HG02943 (cell line): ENCODE data around the gene MUS81.
"Not testable (repeated sequence)": the region's sequence is repeated elsewhere in the genome, so short reads cannot be mapped to it uniquely, and the experiment has no call there.

Source experiments
- ATAC-seq: cut with Tn5 transposase; IDR thresholded peaks from one replicate; pipeline ENCODE4 v1.9.1; 2021; ENCODE audit warnings: mild to moderate bottlenecking, low read depth, moderate library complexity; ENCODE audit not compliant: unreplicated experiment

MUS81 gene

DNA sequence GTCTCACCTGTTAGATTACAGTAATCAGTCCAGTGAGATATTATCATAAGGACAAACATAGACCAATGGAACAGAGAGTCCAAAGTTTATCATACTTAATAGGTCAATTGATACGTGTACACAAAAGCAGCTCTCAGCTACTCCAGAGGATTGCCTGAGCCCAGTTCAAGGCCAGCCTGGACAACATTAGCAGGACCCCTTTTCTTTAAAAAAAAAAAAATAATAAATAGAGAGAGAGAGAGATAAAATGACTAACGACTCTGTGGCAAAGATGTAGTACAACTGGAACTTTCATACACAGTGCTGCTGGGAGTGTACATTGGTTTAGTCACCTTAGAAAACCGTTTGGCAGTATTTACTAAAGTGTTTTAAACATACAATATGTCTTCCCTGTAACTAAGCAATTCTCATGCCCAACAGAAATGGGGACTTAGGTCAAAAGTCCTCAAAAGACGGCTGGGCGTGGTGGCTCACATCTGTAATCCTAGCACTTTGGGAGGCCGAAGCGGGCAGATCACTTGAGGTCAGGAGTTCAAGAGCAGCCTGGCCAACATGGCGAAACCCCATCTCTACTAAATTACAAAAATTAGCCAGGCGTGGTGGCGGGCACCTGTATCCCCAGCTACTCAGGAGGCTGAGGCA lies 15.9 kb upstream of the MUS81 start:
- ATAC-seq = no peak

DNA sequence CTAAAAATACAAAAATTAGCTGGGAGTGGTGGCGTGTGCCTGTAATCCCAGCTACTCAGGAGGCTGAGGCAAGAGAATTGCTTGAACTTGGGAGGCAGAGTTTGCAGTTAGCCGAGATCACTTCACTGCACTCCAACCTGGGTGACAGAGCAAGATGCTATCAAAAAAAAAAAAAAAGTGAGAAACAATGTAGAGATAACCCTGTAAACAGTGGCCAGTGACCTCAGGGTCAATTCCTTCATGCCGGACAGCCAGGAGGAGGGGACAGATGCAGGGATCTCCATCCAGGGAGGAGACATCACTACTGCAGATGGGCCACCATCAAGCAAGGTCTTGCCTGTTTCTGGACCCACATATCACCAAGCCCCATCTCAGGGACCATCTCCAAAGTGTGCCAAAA lies 12.5 kb upstream of the MUS81 start:
- no peak for ATAC-seq

DNA sequence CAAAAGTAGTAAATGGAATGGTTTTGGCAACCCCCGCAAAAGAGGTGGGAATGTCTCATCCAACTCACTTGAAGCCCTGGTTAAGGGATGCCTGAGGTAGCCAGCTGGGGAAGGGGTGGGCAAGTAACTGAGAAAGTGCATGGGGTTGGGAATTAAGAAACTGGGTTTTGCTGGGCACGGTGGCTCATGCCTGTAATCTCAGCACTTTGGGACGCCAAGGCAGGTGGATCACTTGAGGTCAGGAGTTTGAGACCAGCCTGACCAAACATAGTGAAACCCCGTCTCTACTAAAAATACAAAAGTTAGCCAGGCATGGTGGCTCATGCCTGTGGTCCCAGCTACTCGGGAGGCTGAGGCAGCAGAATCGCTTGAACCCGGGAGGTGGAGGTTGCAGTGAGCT lies 11.5 kb upstream of the MUS81 start:
- not testable (repeated sequence) for ATAC-seq

DNA sequence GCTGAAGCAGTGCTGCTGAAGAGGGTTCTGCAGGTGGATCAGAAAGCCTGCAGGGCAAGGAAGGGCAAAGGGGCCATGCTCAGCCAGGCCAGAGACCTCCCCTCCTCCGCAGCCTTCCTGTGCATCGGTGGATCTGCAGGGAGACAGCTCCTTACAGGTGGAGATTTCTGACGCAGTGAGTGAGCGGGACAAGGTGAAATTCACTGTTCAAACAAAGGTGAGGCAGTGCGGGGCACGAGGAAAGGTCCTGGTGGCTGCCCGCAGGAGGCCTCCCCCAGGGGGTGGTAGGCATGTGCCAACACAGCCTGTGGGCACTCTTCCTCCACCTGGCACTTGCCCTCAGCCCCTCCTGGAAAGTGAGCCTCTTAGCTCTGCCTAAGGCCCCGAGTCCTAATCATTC lies 10.9 kb upstream of the MUS81 start:
- ATAC-seq = no peak

DNA sequence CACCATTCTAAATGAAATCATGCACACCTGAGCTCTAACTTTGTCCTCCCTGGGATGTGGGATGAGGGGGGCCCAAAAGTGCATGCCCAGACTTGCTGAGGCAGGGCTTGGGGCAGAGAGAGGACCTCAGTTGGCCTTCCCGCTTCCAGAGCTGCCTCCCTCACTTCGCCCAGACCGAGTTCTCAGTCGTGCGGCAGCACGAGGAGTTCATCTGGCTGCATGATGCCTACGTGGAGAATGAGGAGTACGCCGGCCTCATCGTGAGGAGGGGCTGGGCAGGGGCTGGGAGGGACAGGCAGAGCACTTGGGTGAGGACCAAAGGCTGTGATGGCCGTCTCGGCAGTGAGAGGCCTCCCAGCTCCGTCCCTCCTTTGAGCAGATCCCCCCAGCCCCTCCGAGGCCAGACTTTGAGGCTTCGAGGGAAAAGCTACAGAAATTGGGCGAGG lies 10.4 kb upstream of the MUS81 start:
- no peak for ATAC-seq

DNA sequence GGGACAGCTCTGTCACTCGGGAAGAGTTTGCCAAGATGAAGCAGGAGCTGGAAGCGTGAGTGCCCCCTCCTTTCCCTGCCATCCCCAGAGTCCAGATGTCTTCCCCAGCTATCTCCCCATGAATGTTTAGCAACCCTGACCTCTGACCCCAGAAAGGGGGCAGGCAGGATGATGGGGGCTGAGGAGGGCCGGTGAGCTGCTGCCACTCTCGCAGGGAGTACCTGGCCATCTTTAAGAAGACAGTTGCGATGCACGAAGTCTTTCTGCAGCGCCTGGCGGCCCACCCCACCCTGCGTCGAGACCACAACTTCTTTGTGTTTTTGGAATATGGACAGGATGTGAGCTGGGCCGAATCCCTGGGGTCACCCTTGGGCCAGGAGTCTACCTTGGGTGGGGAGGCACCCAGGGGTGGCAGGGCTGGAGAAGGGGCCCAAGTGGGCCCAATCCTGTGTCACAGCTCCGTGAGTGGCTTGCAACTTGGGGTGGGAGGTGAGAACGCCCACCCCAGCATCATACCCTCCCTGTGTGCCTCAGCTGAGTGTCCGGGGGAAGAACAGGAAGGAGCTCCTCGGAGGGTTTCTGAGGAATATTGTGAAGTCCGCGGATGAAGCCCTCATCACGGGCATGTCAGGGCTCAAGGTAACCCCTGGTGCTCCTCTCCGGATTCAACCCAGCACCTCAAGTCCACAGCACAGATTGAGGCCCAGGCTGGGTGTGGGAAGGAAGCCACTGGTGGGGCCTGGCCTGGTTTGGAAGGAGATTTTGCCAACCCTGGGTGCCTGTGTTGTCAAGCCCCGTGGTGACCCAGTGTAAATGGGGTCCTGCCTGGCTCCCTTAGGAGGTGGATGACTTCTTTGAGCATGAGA lies 9.8 kb upstream of the MUS81 start:
- ATAC-seq = no peak

DNA sequence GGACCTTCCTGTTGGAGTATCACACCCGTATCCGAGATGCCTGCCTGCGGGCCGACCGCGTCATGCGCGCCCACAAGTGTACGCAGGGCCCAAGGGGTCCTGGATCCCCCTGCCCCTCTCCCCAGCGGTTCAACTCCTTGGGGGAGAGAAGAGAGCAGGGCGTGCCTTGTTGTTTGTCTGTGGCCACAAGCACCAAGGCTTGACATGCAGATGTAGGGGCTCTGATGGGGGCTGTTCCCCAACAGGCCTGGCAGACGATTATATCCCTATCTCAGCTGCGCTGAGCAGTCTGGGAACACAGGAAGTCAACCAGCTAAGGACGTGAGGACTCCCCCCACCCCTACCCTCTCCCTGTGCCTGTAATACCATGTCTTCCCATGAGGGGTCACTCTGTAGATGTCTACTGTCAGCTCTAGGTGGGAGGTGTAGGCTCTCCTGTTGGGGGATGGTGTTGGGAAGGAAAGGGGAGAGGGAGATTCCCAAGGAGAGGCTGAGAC lies 9.1 kb upstream of the MUS81 start:
- ATAC-seq = no peak

DNA sequence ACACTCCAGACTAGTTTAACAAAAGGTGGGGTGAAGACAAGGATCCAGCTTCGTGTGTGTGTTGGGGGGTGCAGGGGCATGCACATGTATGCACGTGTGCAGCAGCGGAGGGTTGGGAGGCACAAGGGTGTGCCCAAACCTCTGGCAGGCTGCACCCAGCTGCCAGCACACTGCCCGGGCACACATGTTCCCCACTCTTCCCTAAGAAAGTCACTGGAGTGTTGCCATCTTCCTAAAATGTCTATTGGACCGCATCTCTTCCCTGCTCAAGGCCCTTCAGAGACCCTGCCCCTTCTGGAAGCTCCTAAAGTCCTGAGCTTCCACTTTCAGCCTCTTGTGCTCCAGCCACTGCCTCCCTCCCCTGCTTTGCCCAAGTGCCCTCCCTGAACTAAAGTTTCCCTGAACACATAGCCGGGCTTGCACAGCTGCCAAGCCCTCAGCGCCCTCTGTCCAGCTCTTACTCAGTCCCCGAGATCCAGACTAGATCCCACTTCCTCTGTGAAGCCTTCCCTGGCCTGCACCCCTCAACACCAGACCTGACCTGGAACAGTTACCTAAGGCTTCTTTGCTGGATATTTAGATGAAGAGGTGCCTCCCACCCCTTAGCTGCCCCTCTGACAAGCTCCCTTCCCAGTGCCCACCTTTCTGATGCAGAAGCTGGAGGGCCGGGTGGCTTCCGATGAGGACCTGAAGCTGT lies 8.3 kb upstream of the MUS81 start:
- no peak for ATAC-seq

DNA sequence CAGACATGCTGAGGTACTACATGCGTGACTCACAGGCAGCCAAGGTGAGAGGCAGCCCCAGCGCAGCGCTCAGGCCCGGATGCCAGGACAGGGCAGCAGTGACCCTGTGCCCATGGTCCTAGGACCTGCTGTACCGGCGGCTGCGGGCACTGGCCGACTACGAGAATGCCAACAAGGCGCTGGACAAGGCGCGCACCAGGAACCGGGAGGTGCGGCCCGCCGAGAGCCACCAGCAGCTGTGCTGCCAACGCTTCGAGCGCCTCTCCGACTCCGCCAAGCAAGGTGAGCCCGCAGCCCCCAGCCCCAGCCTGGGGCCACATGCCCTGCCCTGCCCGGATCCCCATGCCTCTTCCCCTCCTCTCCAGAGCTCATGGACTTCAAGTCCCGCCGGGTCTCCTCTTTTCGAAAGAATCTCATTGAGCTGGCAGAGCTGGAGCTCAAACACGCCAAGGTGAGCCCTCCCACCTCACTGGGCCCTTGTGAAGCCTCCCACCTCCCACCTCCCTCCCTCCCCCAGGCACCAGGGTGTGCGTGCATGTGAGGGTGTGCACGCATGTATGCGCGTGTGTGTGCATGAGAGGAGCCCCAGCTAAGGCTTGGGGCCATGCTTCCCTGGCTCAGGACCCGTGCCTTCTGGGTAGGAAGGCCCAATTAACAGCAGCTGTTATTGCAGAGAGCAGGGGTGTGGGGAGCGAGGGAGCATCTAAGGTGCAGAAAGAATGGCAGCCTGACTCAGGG lies 7.6 kb upstream of the MUS81 start:
- ATAC-seq = no peak

DNA sequence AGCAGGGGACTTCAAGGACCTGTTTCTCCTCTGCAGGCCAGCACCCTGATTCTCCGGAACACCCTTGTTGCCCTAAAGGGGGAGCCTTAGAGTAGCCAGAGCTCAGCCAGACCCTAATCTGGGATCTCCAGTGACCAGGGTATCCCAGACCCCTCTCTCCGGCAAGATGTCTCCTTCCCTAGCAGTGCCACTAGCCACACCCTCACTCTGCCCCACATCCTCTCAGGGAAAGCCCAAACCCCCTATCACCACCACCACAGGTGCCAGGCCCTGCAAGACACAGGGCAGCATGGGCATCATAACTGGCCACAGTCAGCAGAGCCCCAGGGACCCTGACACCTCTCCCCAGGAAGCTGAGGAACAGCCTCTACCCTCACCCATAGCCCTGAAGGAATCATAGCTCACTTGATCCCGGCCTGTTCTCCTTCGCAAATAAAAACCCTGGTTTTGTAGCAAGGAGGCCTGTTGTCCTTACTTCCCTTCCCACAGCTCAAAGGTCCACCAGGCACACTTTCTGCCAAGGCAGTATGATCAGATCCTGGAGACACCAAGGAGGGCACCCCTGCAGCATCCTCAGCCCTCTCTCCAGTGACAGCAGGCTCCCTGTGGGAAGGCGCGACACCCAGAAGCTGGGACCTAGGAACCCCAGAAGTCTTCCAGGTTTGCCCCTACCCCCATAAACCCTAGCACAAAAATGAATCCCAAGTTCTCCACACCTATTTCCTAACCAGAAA lies 6.8 kb upstream of the MUS81 start:
- ATAC-seq = no peak

DNA sequence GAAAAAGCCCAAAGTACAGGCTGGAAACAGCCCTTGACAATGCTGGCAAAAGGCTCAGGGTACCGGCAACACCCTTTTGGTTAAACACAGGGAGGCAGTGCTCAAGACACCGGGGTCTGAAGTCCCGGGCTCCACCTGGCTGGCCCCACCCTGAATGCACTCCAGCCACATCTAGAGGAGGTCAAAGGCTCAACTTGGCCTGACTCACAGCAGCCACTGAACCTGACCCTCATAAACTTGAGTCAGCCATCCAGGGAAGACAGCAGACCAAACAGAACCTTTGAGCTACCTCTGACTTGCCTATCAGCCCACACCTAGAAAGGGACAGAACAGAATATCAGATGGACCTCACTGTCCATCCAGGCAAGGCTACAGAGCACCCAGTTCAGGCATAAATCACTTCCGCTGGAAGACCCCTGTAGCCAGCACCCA lies 6.1 kb upstream of the MUS81 start:
- ATAC-seq = no peak

DNA sequence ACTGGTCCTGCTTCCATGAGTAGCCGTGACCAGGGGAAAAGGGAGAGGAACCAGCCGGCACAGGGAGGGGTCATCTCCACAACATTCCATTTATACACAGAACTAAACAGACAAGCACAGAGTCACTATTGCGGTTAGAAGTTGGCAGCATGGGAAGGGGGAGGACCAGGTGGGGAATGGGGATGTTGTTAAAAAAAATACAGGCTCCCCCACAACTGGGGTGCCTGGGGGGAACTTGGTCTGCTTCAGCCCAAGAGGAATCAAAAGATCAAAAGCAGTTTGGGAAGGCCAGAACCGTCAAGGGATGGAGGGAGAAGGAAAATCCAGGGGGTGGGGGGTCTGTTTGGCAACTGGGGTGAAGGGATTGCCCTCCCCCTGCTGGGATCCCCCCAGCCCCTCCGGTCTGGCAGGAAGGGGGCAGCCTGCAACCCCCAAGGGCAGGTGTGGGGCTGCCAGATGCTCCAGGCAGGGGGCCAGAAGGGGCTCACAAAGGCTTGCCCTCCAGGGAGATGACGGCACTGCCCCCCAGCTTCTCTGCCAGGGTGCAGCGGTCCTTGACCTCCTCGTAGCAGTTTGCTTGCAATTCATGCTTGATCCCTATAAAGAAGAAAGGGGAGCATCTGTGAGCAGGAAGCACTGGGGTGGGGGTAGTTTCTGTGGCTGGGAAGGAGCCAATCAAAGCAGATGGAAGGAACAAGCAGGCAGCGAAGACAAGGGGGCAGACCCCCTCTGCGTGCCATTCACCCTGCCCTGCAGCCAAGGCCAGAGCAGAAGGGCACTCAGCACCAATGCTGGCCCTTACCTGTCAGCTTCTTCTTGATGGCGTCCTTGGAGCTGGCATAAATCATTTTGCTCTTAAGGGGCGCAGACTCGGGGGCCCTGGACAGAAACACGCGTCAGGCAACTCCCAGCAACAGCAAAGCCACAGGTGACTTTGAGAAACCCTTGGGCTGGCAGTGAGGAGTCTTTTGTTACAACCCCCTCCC lies 5.1 kb upstream of the MUS81 start:
- ATAC-seq = no peak

DNA sequence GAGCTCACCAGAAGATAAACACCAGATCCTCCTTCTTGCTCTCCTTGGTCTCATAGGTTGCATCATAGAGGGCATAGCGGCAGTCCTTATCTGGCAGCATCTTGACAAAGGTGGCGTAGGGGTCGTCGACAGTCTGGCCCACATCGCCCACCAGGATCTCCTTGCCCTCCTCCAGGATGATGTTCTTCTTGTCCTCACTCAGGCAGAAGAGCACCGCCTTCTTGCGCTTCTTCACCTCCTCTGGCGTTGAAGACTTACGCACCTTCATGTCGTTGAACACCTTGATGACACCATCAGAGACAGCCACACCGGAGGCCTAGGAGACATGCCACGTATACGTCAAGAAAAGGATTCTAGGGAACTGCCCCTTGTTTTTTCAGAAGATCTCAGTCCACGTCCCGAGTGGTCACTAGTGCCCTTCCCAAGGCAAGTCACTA lies 4.3 kb upstream of the MUS81 start:
- no peak for ATAC-seq

DNA sequence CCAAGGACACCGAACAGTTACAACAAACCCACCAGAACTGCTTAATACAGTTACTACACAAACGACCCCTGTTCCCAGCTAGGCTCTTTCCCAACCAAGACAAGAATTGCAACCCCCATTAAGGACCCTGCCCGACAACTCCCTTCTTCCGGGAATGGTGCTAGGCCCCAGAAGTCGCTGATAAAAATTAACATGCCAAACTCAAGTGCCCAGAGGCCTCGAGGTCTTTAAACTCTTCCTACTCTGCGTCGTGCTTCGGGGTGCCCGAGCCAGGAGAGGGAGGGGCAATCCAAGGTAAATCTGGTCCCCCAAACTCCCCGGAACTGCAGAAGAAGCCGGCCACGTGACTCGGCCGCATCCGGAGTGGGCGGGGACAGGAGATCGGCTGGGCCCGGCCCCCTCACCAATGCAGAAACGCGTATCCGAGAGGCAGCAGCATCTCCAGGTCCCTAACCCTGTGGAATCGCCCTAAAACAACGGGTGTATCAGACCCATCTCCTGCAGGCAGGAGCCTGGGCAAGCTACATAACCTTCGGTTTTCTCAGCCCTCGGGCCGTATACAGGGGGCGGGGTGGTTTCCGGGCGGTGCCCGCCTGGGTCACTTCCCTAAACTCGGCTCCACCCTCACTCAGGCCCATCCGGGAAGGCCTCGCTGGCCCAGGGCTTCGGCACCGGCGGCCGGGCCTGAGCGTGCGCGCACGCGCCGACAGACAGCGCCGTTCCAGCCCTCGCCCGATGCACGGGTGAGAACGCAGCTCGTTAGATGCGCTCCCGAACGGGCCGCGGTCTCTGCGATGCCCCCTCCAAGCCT lies 3.3 kb upstream of the MUS81 start:
- no peak for ATAC-seq

DNA sequence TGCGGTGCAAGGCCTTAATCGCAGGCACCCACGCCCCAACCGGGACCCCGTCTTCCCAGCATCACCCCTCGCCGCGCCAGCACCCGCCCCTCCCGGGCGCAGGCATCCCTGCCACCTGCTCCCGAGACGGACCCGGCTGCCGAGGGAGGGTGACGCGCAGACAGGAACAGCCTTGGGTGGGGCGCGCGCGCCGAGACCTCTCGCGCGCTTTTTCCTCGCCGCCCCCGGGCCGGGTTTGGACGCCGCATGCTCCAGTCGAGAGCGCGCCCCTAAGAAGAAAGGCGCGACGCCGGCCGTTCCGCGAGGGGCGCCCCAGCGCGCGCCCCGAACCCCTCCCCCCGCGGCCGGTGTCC lies 2.8 kb upstream of the MUS81 start:
- no peak for ATAC-seq

DNA sequence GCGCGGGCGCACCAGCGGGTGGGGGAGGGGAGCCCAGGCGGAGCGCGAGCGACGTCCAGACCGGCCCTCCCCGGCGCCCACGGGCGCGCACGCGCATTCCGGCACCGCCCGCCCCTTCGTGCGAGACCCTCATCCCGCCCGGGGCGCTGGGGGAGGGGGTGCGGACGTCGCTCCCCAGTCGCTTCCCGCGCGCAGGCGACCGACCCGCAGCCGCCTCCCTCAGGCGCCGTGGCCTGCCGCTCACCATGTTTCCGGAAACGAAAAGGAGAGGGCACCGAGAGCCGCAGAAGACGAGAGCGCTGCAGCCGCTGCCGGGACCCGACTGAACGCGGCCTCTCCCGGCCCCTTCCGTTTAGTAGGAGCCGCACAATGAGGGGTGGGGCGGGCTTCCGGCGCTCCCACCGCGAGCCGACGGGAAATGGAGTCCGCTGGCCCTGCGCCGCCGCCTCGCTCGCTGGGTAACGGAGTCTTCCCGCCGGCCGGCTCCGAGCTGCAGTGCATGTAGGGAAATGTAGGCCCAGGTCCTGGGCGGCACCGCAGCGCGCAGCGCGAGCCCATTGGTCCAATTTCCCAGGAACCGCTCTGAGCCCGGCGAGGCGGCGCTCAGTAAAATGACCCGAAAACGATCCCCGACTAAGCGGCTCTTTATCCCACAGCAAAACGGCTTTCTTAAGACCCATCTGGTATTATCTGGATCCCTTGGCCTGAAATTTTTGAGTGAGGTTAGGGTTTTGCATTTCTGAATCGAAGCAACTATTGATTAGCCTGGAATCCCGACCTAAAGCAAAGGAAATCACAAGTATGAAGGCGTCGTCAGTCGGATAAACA lies 2.2 kb upstream of the MUS81 start, which contains the start of gene CFL1:
CFL1 (minus strand) TSS at position 328 of the 828 bp plus-strand sequence; CDS start at position 247, 81 bp downstream.
- peak; percentile 45 for ATAC-seq

DNA sequence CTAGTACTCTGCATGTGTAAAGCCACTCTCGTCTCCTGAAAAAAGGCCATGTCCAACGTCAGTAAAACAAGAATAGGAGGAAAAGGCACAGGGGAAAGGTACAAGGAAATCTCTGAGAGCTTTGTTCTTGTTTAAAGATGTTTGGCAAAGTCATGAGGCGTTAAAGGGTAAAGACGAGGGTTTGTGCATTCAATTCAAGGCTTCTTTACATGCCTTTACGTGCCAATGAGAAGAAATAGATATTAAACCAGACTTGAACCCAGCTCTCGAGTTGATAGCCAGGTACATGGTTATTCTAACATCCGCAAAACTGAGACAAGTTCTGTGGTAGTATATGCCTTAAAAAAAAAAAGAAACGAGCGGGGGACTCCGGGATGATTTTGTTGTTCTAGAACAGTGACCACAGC lies 1.5 kb upstream of the MUS81 start:
- no peak for ATAC-seq
